ENCODE measurements around the gene TRIM23.
"Not testable (repeated sequence)": the region's sequence is repeated elsewhere in the genome, so short reads cannot be mapped to it uniquely, and the experiment has no call there.

The TRIM23 gene

DNA sequence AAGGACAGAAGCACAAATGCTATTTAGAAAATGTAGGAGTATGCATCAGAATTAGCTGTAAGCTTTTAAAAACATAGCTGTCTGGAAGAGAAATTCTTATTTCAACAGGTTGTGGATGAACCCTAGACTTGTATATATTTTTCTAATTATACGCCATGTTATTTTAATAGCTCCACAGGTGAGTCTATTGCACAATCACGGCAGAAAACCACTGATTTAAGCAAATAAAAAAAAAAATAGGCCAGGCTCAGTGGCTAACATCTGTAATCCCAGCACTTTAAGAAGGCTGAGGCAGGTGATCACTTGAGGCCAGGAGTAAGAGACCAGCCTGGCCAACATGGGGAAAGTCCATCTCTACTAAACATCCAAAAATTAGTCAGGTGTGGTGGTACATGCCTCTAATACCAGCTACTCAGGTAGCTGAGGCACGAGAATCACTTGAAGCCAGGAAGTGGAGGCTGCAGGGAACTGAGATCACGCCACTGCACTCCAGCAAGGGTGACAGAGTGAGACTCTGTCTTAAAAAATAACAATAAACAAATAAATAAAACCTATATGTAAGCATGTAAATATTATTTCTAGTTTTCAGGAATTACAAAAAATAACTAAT, 11.7 kb downstream of the TRIM23 start:
- Histone ChIP-seq H3K27ac (no peak overlapping the region), H3K4me2 (ENCODE audit: low read length) (no peak overlapping the region), H3K4me1 (no peaks in the 10 kb centered on the region), H2AFZ (no peak overlapping the region), H3K36me3 (ENCODE audit: control insufficient read depth, insufficient read depth, low read length) (no peaks in the 10 kb centered on the region), H3K9me3 (ENCODE audit: control insufficient read depth, low read length) (no peaks in the 10 kb centered on the region), H3K4me3 (ENCODE audit: low read depth, low read length) (no peak overlapping the region), H3K79me2 (peaks cover 14% of the 10 kb centered on the region), H3K9ac (no peak overlapping the region), H3K27me3 (ENCODE audit: control insufficient read depth, insufficient read depth, low read length) (no peaks in the 10 kb centered on the region)
- no peak for TF ChIP-seq CTCF (IDR thresholded peaks at IDR 0.05)

DNA sequence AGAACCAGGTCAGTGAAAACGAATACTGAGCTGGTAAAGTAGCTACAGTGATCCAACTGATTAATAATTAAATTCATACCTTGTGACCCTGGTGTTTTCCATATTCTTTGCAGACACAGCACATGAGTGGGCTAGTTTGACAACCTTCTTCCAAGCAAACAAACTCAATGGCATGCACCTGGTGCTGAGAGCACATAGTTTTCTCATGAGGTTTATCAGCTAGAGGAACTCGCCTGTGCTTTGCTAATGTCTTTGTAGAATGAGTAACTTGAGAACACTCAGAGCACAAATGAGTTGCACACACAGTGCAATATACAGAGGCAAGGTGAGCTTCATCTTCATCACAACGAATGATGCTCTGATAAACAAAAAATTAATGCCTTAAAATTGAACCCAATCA, 12.6 kb downstream of the TRIM23 start:
- TF ChIP-seq CTCF (IDR thresholded peaks at IDR 0.05): no peak

GRCh38 chr5:65601761-65602160, 22.4 kb downstream of the TRIM23 start:
- H3K27me3 ChIP-seq (ENCODE audit: control insufficient read depth, insufficient read depth, low read length); H3K36me3 ChIP-seq (ENCODE audit: control insufficient read depth, insufficient read depth, low read length); H3K4me2 ChIP-seq (ENCODE audit: low read length); H3K9ac ChIP-seq; H2AFZ ChIP-seq; H3K27ac ChIP-seq; H3K4me3 ChIP-seq (ENCODE audit: low read depth, low read length); H3K9me3 ChIP-seq (ENCODE audit: control insufficient read depth, low read length); H3K4me1 ChIP-seq: not testable (repeated sequence)
- H3K79me2 ChIP-seq: peaks cover 17% of the 10 kb centered on the region

More for the DNA sequence above, 12.6 kb downstream of the TRIM23 start:
- Histone ChIP-seq H3K9ac (no peak overlapping the region), H2AFZ (no peak overlapping the region), H3K27me3 (ENCODE audit: control insufficient read depth, insufficient read depth, low read length) (no peaks in the 10 kb centered on the region), H3K79me2 (peaks cover 14% of the 10 kb centered on the region), H3K4me3 (ENCODE audit: low read depth, low read length) (no peak overlapping the region), H3K27ac (no peak overlapping the region), H3K9me3 (ENCODE audit: control insufficient read depth, low read length) (no peaks in the 10 kb centered on the region), H3K36me3 (ENCODE audit: control insufficient read depth, insufficient read depth, low read length) (no peaks in the 10 kb centered on the region), H3K4me1 (no peaks in the 10 kb centered on the region), H3K4me2 (ENCODE audit: low read length) (peak overlapping the region; percentile 21)

GRCh38 chr5:65588694-65589093, 35.4 kb downstream of the TRIM23 start:
- Histone ChIP-seq H3K27me3 (ENCODE audit: control insufficient read depth, insufficient read depth, low read length) (no peaks in the 10 kb centered on the region), H3K27ac (no peak overlapping the region), H3K4me2 (ENCODE audit: low read length) (no peak overlapping the region), H3K4me3 (ENCODE audit: low read depth, low read length) (no peak overlapping the region), H3K4me1 (no peaks in the 10 kb centered on the region), H3K79me2 (no peaks in the 10 kb centered on the region), H2AFZ (no peak overlapping the region), H3K9me3 (ENCODE audit: control insufficient read depth, low read length) (no peaks in the 10 kb centered on the region), H3K36me3 (ENCODE audit: control insufficient read depth, insufficient read depth, low read length) (no peaks in the 10 kb centered on the region), H3K9ac (no peak overlapping the region)
- TF ChIP-seq CTCF (IDR thresholded peaks at IDR 0.05): no peak

DNA sequence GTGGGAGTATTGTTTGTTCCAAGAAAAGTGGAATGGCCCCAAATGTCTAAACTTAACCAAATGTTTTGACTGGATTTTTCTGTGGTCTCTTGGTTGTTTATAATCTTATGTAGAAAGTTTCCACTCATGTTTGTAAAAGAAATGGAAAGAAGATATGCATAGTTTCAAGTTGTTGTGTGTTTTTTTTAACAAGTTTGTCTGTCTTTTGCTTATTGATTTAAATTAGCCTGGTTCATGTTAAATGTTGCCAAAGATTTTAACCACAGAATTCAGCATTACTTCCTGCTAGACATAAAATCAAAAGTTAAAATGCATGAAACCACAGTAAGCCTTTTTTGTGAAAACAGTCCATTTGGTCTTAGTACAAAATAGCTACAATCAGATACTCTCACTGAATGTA, 47.0 kb downstream of the TRIM23 start:
- no peak overlapping the region for H3K4me2 ChIP-seq (ENCODE audit: low read length)
- H3K79me2 ChIP-seq: peaks cover 5% of the 10 kb centered on the region
- no peak overlapping the region for H3K9ac ChIP-seq
- H3K36me3 ChIP-seq (ENCODE audit: control insufficient read depth, insufficient read depth, low read length): no peaks in the 10 kb centered on the region
- no peak for TF ChIP-seq CTCF (IDR thresholded peaks at IDR 0.05)
- no peak overlapping the region for H3K27ac ChIP-seq
- no peak overlapping the region for H3K4me3 ChIP-seq (ENCODE audit: low read depth, low read length)
- no peaks in the 10 kb centered on the region for H3K4me1 ChIP-seq
- H2AFZ ChIP-seq: no peak overlapping the region
- no peaks in the 10 kb centered on the region for H3K27me3 ChIP-seq (ENCODE audit: control insufficient read depth, insufficient read depth, low read length)
- no peaks in the 10 kb centered on the region for H3K9me3 ChIP-seq (ENCODE audit: control insufficient read depth, low read length)
